Middle frontal gyrus (tissue), 1 donor: ENCODE data around the gene GOLGA8B.
"Not testable (repeated sequence)": the region's sequence is repeated elsewhere in the genome, so short reads cannot be mapped to it uniquely, and the experiment has no call there.

Source experiments
- DNase-seq: peaks from one replicate; pipeline ENCODE4 v3.0.0-alpha.2; 2015; ENCODE audit warnings: low spot score; ENCODE audit errors: extremely low spot score

GOLGA8B gene

GRCh38 chr15:34583399-34584329, at the start of gene GOLGA8B:
Gene GOLGA8B, minus strand, starts transcription at chr15:34583651. Its CDS starts 47,739 bp downstream, at chr15:34535912.
- peak; percentile 37 for DNase-seq

DNA sequence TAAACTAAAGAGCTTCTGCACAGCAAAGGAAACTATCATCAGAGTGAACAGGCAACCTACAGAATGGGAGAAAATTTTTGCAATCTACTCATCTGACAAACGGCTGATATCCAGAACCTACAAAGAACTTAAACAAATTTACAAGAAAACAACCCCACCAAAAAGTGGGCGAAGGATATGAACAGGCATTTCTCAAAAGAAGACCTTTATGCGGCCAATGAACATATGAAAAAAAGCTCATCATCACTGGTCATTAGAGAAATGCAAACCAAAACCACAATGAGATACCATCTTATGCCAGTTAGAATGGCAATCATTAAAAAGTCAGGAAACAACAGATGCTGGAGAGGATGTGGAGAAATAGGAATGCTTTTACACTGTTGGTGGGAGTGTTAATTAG, 49.7 kb upstream of the GOLGA8B start:
- not testable (repeated sequence) for DNase-seq

GRCh38 chr15:34628577-34629152, 45.2 kb upstream of the GOLGA8B start:
- no peak for DNase-seq

- no peak for DNase-seq
Observed at GRCh38 chr15:34625007-34625406, 41.6 kb upstream of the GOLGA8B start.

DNA sequence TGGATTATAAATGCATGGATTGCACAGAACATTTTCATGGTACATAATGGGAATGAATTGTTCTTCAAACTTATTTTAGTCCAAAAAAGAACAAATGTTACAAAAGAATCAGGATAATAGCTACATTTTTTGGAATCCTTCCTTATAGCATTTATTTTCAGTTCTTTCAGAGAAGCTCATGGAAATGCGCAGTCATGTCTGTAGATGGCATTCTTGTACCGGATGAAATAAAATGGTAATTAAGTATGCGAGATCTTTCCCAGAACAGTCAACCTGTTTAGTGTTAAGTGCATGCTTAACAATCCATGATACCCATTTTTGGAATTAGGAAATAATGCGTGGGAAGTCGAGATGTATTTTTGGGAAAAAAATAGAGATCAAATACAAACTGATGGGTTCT, 38.2 kb upstream of the GOLGA8B start:
- peak; percentile 20 for DNase-seq

DNA sequence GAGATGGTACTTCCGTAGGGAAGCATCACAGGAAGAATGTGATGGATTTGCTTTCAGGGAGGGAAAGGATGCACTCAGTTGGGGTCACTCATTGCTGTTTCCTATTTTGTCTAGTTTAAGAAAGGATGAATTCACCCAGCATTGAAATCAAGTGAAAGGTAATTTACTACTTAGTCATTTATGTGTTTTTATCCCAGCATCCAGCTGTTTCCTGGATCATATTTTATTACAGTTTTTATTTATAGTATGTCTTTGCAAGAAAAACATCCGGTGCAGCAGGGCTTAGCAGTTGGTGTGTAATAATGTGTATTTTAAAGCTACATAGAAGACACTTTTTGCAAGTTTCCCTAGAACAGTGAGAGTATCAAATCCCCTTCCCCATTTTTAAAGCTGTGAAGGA, 37.4 kb upstream of the GOLGA8B start:
- DNase-seq, result no peak

- DNase-seq, result no peak
Observed at GRCh38 chr15:34620142-34620541, 36.7 kb upstream of the GOLGA8B start.

DNA sequence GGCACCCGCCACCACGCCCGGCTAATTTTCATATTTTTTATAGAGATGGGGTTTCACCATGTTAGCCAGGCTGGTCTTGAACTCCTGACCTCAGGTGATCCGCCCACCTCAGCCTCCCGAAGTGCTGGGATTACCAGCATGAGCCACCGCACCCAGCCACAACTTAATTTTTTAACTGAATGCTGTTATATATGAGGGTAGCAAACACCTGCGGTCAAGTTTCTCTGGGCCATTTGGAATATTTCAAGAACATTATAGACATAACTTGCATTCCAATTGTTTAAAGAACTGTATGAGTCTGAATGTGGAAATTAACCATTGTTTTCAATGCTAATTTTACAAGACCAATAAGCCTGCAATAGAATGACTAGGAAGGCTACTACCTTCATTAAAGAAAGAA, 35.7 kb upstream of the GOLGA8B start:
- no peak for DNase-seq

- no peak for DNase-seq
Observed at GRCh38 chr15:34618073-34618472, 34.6 kb upstream of the GOLGA8B start.

DNA sequence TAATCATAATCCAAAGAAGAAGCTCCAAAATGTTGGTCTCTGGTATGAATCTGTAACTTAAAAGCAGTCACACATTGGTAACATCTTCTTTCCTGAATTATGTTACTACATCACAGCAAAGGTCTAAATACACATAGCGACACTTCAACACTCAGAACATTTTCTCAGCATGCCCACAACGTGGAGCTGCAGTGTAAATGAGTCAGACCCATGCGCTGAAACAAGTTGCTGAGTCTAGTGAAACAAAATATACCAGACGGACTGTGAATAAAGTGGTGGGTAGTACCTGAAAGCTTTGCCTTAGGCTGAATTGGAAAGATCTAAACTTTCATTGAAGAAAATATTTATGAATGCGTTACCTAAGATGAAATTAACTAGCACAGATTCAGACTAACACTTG, 33.2 kb upstream of the GOLGA8B start:
- peak; percentile 39 for DNase-seq

DNA sequence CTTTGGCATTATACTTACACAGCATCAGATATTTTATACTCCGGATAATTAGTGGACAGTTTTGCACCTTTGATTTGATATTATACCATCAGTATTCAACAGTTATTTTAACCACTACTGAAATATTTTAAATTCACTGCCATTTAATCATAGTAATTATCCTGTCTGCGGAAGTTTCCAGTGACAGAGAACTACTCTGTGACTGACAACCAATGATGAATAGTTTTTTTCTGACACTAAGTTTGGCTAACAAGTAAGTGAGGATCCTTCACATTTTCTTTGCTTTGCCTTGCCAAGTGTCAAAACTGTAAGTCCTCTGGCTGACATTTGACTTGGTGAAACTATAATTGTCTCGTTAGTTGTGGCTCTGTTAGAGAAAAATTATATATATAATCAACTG, 30.5 kb upstream of the GOLGA8B start:
- no peak for DNase-seq

DNA sequence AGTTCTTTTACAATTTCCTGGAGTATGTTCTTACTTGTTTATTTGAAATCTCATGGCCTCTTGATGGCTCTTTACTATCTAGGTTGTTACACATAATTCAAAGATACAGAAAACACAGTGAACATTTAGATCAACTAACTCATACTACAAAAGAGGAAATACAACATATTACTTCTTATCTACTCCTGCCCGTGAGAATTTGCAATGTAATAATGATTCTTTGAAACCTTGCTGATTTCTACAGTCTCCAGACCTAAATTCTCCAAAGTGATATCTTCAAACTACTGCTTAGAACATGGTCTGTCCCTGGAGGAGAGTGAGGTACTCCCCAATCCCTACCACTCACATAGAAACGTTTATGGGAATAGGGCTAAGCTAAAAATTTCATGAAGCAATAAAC, 29.9 kb upstream of the GOLGA8B start:
- DNase-seq, result no peak

DNA sequence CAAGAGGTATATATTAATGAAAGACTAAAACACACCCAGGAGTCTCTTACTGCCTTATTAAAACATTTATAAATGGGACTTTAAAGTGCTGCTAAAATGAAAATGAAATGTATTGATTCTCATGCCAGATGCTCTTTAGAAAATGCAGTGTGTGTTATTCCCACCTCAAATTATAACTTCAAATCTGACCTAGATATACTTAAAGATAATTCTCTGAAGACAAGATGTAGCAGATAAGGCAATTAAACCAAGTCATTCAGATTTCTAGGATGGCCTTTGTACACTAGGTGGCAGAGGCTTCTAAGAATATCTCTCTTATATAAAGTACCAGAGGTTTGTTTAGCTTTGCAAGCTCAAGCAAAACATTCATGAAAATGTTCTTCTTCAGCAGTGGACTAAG, 26.9 kb upstream of the GOLGA8B start:
- no peak for DNase-seq

GRCh38 chr15:34609102-34610057, 25.9 kb upstream of the GOLGA8B start:
- DNase-seq, result no peak

- no peak for DNase-seq
Observed at GRCh38 chr15:34608517-34608916, 25.1 kb upstream of the GOLGA8B start.

DNA sequence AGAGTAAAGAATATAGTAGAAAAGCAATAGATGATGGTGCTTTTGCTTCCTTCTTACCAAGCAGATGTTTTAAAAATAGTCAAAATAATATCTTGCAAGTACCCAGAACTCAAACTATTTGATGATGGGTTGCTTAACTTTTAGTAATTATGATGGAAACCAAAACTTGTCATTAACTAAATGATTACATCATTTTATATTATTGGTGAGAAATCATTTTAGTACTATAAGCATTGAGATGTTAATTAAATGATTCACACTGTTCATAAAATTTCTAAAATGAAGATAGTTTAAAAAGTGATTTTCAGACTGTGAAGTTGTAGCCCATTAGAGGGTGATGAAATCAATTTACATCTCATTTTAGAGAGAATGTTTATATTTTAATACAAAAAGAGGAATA, 24.4 kb upstream of the GOLGA8B start:
- no peak for DNase-seq

GRCh38 chr15:34606545-34606944, 23.1 kb upstream of the GOLGA8B start:
- DNase-seq, result no peak

DNA sequence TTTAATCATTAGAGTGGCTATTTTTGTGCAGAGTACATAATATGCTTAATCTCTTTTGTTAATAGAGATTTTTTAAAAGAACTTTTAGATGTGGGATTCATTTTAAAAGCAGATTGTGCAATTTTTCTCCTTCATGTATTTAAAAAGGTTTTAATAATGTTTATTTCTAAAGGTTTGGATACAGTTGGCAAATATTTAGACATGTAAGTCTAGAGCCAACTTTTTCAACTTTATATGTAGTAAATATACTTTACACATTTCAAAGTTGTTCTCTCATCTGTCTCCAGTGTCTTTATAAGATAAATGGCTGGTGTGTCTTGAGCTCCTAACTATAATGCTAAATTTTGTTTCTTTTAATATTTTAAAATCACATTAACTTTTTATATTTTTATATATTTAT, 22.7 kb upstream of the GOLGA8B start:
- no peak for DNase-seq

DNA sequence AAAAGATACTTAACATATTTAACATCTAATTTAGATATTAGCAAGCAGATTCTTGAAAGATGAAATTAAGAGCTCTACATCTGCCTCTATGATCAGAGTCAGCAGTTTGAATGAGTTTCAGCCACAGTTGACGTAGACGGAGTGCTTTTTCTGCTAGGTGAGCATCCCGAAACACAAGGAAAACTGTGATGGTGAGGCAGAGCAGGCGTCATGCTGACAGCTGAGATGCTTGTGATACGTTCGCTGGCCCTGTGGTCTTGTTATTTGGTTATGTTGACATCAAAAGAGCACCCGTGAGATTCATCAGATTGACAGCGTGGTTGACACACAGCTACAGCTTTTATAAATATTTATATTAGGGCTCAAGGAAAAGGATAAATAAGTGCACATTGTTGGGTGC, 19.6 kb upstream of the GOLGA8B start:
- DNase-seq, result no peak

DNA sequence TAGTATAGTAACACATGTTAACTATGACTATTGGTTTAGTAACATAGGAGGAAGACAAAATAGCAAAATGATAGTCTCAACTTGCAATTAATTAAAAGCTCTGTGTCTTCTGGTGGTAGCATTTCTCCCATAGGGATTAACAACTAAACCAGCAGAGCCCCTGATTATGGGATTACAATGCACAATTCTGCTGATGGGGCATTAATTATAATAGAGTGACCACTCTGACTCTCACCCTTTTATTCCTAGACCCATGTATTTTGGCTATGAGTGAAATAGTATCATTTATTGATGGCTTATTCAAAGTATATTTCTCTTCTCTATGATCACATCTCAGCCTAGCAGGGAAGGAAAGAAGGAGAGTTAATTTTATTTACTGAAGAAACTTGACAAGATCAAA, 17.5 kb upstream of the GOLGA8B start:
- no peak for DNase-seq

DNA sequence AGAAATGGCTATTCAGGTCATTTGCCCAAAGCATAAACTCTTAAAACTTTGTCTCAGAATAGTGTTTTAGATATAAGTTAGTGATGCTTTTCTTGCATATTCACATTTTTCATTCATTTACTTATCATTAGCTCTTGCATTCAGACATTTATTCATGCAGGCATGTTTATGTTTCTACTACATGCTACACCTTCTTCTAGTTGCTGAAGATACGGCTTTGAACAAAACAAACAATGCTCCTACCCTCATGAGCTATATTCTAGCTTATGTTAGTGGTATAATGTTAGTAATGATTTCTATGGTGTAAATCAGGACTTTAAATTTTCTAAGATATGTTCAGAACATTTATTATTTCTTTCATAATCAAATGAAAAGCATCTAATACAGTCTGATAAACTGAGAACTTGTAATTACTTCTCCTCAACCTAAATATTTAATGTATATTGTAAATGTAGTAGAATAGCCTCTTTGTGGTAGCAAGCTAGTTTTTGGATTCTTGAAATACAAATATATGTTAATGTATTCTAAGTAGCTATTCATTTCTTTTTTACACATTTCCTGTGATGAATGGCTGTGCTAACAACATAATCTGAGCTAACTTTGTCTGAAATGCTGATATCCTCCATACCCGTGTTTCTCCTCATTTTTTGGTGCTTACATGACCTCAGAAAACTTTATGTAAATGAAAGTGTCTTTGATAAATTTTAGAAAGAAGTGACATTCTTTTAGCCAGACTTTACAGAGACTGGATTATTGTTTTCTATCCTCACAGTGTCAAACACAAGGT, 15.5 kb upstream of the GOLGA8B start:
- no peak for DNase-seq
